ENCODE data around the gene ALKAL2. TPM values are rescaled to one million over a fixed set of nuclear protein-coding genes. Genes with fewer than 3 reads are reported as not detected.

Gene ALKAL2
- total RNA-seq, 1 donor: not detected

DNA sequence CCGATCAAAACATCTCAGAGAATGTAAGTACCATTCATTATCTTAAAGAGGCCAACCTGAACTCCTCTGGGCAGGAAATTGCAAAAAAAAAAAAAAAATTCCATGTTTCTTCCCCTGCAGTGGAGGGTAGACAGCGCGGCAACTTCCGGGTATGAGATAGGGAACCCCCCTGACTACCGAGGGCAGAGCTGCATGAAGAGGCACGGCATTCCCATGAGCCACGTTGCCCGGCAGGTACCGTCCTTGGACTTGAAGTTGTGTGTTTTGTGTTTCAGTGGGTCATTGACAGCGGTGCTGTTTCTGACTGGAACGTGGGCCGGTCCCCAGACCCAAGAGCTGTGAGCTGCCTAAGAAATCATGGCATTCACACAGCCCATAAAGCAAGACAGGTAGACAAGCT is 16.0 kb downstream of the ALKAL2 start:
- no peak overlapping the region for H2AFZ ChIP-seq (ENCODE audit: low read length)
- H3K4me2 ChIP-seq (ENCODE audit: insufficient read depth, low read length): no peak overlapping the region
- no peak overlapping the region for H3K27ac ChIP-seq (ENCODE audit: low read depth, low read length)
- H3K27me3 ChIP-seq (ENCODE audit: insufficient read depth, low read length): no peaks in the 10 kb centered on the region
- H4K20me1 ChIP-seq (ENCODE audit: insufficient read depth, low read length): peaks cover 52% of the 10 kb centered on the region
- H3K79me2 ChIP-seq (ENCODE audit: insufficient read depth, low read length): peaks cover 93% of the 10 kb centered on the region
- peaks cover 20% of the 10 kb centered on the region for H3K36me3 ChIP-seq (ENCODE audit: insufficient read depth, low read length)
- no peak overlapping the region for H3K4me3 ChIP-seq (ENCODE audit: insufficient read depth, low read length)
- DNase-seq (ENCODE audit: insufficient read length, low spot score, missing footprints): no peak
- H3K4me1 ChIP-seq (ENCODE audit: insufficient read depth, low read length): no peaks in the 10 kb centered on the region
- H3K9me3 ChIP-seq (ENCODE audit: low read depth, low read length): no peaks in the 10 kb centered on the region
- TF ChIP-seq, protein P1, sequence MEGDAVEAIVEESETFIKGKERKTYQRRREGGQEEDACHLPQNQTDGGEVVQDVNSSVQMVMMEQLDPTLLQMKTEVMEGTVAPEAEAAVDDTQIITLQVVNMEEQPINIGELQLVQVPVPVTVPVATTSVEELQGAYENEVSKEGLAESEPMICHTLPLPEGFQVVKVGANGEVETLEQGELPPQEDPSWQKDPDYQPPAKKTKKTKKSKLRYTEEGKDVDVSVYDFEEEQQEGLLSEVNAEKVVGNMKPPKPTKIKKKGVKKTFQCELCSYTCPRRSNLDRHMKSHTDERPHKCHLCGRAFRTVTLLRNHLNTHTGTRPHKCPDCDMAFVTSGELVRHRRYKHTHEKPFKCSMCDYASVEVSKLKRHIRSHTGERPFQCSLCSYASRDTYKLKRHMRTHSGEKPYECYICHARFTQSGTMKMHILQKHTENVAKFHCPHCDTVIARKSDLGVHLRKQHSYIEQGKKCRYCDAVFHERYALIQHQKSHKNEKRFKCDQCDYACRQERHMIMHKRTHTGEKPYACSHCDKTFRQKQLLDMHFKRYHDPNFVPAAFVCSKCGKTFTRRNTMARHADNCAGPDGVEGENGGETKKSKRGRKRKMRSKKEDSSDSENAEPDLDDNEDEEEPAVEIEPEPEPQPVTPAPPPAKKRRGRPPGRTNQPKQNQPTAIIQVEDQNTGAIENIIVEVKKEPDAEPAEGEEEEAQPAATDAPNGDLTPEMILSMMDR (IDR thresholded peaks at IDR 0.05; ENCODE audit: extremely low read depth, low read depth, low read length): no peak

DNA sequence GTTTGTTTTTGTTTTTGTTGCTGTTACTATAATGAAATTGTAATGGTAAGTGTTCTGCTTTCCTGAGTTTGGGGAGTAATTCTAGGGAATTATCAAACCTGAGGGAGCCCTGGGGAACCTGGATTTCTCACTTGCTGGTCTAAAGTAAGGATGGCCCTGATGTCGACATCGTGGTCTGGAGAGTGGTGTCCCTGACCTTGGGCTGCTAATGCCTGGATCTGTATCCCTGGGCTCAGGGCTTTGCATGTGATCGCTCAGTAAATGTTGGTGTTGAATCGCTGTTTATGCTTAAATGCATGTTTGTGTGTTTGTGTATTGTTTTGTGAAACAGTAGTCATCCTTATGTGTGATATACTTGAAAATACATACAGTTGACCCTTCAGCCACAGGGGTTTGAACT is 17.0 kb downstream of the ALKAL2 start:
- Histone ChIP-seq H2AFZ (ENCODE audit: low read length) (no peak overlapping the region), H3K79me2 (ENCODE audit: insufficient read depth, low read length) (peaks cover 97% of the 10 kb centered on the region), H3K4me3 (ENCODE audit: insufficient read depth, low read length) (no peak overlapping the region), H3K27ac (ENCODE audit: low read depth, low read length) (no peak overlapping the region), H4K20me1 (ENCODE audit: insufficient read depth, low read length) (peaks cover 51% of the 10 kb centered on the region), H3K9me3 (ENCODE audit: low read depth, low read length) (no peaks in the 10 kb centered on the region), H3K4me1 (ENCODE audit: insufficient read depth, low read length) (peaks cover 1% of the 10 kb centered on the region), H3K27me3 (ENCODE audit: insufficient read depth, low read length) (no peaks in the 10 kb centered on the region), H3K4me2 (ENCODE audit: insufficient read depth, low read length) (no peak overlapping the region), H3K36me3 (ENCODE audit: insufficient read depth, low read length) (peaks cover 10% of the 10 kb centered on the region)
- TF ChIP-seq, protein P1 (IDR thresholded peaks at IDR 0.05; ENCODE audit: extremely low read depth, low read depth, low read length): no peak
- no peak for DNase-seq (ENCODE audit: insufficient read length, low spot score, missing footprints)

DNA sequence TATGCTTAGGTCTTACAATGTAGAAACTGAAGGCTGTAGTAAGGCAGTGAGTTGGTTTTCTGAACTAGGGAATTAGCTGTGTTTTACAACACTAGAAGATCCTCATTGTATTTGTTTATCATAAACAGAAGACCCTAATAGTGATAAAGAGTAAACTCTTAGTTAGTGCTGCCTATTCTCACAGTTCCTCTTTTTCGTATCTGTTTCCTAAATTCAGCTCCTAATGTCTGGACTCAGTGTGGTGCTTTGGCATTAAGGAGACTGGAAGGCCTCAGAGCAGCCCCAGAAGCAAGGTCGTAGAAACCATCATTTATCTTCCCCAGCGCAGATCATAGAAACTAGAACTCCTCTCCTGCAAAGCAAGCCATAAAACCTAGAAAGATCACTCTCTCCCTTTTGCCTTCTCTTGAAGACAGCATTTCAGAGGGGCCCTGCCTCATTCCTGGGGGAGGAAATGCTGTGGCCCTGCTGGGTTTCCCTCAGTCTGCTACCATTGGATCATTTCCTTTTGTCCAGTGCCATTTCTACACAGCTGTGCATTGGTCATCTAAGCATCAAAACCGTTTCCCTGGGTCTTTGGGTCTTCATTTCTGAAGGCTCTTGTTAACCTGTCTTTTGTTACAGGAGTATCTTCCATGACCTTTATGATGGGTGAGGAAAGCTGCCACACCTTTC is 18.4 kb downstream of the ALKAL2 start:
- no peak overlapping the region for H3K27ac ChIP-seq (ENCODE audit: low read depth, low read length)
- no peak overlapping the region for H3K4me2 ChIP-seq (ENCODE audit: insufficient read depth, low read length)
- peaks cover 7% of the 10 kb centered on the region for H3K4me1 ChIP-seq (ENCODE audit: insufficient read depth, low read length)
- H3K36me3 ChIP-seq (ENCODE audit: insufficient read depth, low read length): peaks cover 4% of the 10 kb centered on the region
- no peak for DNase-seq (ENCODE audit: insufficient read length, low spot score, missing footprints)
- TF ChIP-seq, protein P1 (IDR thresholded peaks at IDR 0.05; ENCODE audit: extremely low read depth, low read depth, low read length): no peak
- no peak overlapping the region for H2AFZ ChIP-seq (ENCODE audit: low read length)
- peaks cover 97% of the 10 kb centered on the region for H3K79me2 ChIP-seq (ENCODE audit: insufficient read depth, low read length)
- no peaks in the 10 kb centered on the region for H3K9me3 ChIP-seq (ENCODE audit: low read depth, low read length)
- H3K27me3 ChIP-seq (ENCODE audit: insufficient read depth, low read length): no peaks in the 10 kb centered on the region
- H3K4me3 ChIP-seq (ENCODE audit: insufficient read depth, low read length): no peak overlapping the region
- H4K20me1 ChIP-seq (ENCODE audit: insufficient read depth, low read length): peaks cover 44% of the 10 kb centered on the region

DNA sequence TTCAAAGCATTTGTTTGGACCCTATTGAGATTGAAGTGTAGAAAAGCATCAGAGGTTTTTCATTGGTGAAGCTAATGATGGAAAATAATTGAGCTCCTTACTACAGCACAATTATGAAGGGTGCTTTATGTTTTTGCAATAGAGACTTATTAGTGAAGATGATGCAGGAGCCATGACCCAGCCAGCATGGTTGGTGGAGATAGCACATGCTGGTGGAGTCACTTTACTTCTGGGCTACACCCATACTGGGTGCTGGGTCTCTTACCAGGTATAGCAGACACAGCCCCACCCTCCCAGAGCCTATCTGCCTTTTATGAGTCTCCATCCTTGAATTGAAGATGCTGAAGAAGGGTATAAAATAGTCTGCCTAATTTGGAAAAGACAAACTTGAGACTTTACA is 19.6 kb downstream of the ALKAL2 start:
- TF ChIP-seq, protein P1 (IDR thresholded peaks at IDR 0.05; ENCODE audit: extremely low read depth, low read depth, low read length): no peak
- no peak overlapping the region for H2AFZ ChIP-seq (ENCODE audit: low read length)
- DNase-seq (ENCODE audit: insufficient read length, low spot score, missing footprints): no peak
- H3K79me2 ChIP-seq (ENCODE audit: insufficient read depth, low read length): peaks cover 93% of the 10 kb centered on the region
- H3K9me3 ChIP-seq (ENCODE audit: low read depth, low read length): no peaks in the 10 kb centered on the region
- H3K4me3 ChIP-seq (ENCODE audit: insufficient read depth, low read length): no peak overlapping the region
- H3K36me3 ChIP-seq (ENCODE audit: insufficient read depth, low read length): peaks cover 4% of the 10 kb centered on the region
- H3K4me1 ChIP-seq (ENCODE audit: insufficient read depth, low read length): peaks cover 7% of the 10 kb centered on the region
- H4K20me1 ChIP-seq (ENCODE audit: insufficient read depth, low read length): peaks cover 44% of the 10 kb centered on the region
- H3K4me2 ChIP-seq (ENCODE audit: insufficient read depth, low read length): no peak overlapping the region
- no peaks in the 10 kb centered on the region for H3K27me3 ChIP-seq (ENCODE audit: insufficient read depth, low read length)
- H3K27ac ChIP-seq (ENCODE audit: low read depth, low read length): no peak overlapping the region

All from osteoblast (primary cell).